ENCODE results near the gene RGP1. TPM values are rescaled to one million over a fixed set of nuclear protein-coding genes. Genes with fewer than 3 reads are reported as not detected.
A peak's percentile ranks its signal among the peaks of the same experiment; 100 is the strongest.

RGP1 gene
- total and polyA plus RNA-seq, 7 experiments from 2014 or later: 8.8 to 28.8 (median 22.4) TPM

DNA sequence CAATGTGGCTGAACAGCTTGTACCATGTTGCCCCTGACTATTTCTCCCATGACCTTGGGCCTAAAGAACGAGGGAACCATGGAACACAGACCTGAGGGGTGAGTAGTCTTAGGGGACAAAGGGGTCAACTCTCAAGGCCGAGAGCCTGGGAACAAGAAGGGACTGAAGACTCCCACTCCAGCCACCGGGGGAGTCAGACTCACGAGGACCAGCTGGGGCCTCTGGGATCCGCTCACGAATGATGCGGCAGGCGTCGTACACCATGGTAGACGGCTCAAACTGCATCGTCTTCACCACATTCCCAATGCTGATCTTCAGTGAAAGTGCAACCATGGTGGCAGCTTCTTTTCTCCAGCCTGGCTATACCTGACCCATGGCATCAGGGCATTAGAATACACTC lies 23.7 kb upstream of the RGP1 start:
- H3K27ac Mint-ChIP-seq: no peak overlapping the region
- H3K36me3 Mint-ChIP-seq: peaks cover 16 to 32% (median 29%) of the 10 kb centered on the region in 5 donors
- POLR2A ChIA-PET: interaction anchor here (0.6 to 1.3 kb wide), 3 partner anchors 26 to 113 kb away, joined by 3 to 5 read pairs (median 4); no protein-coding TSS in a partner anchor

GRCh38 chr9:35726931-35727330 lies 22.2 kb upstream of the RGP1 start:
- peaks cover 0 to 2% (median 0%) of the 10 kb centered on the region in 11 donors for H3K9me3 Mint-ChIP-seq
- peaks cover 0 to 23% (median 8%) of the 10 kb centered on the region in 7 donors for H3K4me1 Mint-ChIP-seq
- H3K4me3 Mint-ChIP-seq: peak overlapping the region in 7 of 10 donors; percentile 34 to 73 (median 61)
- peaks cover 10 to 31% (median 21%) of the 10 kb centered on the region in 5 donors for H3K36me3 Mint-ChIP-seq
- intact Hi-C loops (cut with micrococcal nuclease): no loop called here
- POLR2A ChIA-PET: interaction anchor here (0.7 to 3.3 kb wide), 8 partner anchors 9 to 1088 kb away, joined by 3 to 22 read pairs (median 4); partner anchors contain the start of genes CCDC107, GBA2, RGP1 and RMRP
- peak; percentile 62 for ATAC-seq
- H3K36me3 ChIP-seq (ENCODE audit: control insufficient read depth in 2 of 3, insufficient read depth in 3 of 3, low read length in 3 of 3): peaks cover 19 to 38% (median 30%) of the 10 kb centered on the region in 3 experiments
- H3K9me3 ChIP-seq (ENCODE audit: control insufficient read depth in 2 of 3, low read length in 3 of 3): no peaks in the 10 kb centered on the region
- no peaks in the 10 kb centered on the region for H3K27me3 Mint-ChIP-seq
- H3K27me3 ChIP-seq (ENCODE audit: control insufficient read depth in 2 of 2, insufficient read depth in 2 of 2, low read length in 2 of 2): no peaks in the 10 kb centered on the region
- H3K4me1 ChIP-seq (ENCODE audit: control insufficient read depth in 2 of 2, insufficient read depth in 2 of 2, low read length in 2 of 2): peaks cover 44 to 46% of the 10 kb centered on the region in 2 donors
- H3K27ac Mint-ChIP-seq: peak overlapping the region in 7 of 9 donors; percentile 28 to 92 (median 81)
- H3K27ac ChIP-seq (ENCODE audit: low read depth, low read length): peak overlapping the region; percentile 46
- H3K4me3 ChIP-seq (ENCODE audit: low read length): no peak overlapping the region
- CTCF ChIA-PET: interaction anchor here (1.0 to 6.4 kb wide), 8 partner anchors 10 to 110 kb away, joined by 3 to 50 read pairs (median 5); partner anchors contain the start of genes CCDC107 and RMRP
- DNase-seq: peak in 7 of 9 donors; percentile 37 to 61 (median 52)

More for the DNA sequence above, 23.7 kb upstream of the RGP1 start:
- peaks cover 27 to 53% (median 45%) of the 10 kb centered on the region in 3 experiments for H3K36me3 ChIP-seq (ENCODE audit: control insufficient read depth in 2 of 3, insufficient read depth in 3 of 3, low read length in 3 of 3)
- H3K27ac ChIP-seq (ENCODE audit: low read depth, low read length): no peak overlapping the region
- Mint-ChIP-seq H3K4me3 (no peak overlapping the region), H3K27me3 (no peaks in the 10 kb centered on the region), H3K9me3 (peaks cover 0 to 2% (median 0%) of the 10 kb centered on the region in 11 donors), H3K4me1 (peaks cover 0 to 23% (median 8%) of the 10 kb centered on the region in 7 donors)
- DNase-seq (no peak), ATAC-seq (no peak)
- no peak overlapping the region for H3K4me3 ChIP-seq (ENCODE audit: low read length)
- H3K27me3 ChIP-seq (ENCODE audit: control insufficient read depth in 2 of 2, insufficient read depth in 2 of 2, low read length in 2 of 2): no peaks in the 10 kb centered on the region
- CTCF ChIA-PET: interaction anchor here (0.9 to 1.6 kb wide), 2 partner anchors 13 to 78 kb away, joined by 3 read pairs; no protein-coding TSS in a partner anchor
- H3K9me3 ChIP-seq (ENCODE audit: control insufficient read depth in 2 of 3, low read length in 3 of 3): no peaks in the 10 kb centered on the region
- peaks cover 36% of the 10 kb centered on the region in 2 donors for H3K4me1 ChIP-seq (ENCODE audit: control insufficient read depth in 2 of 2, insufficient read depth in 2 of 2, low read length in 2 of 2)
- intact Hi-C loops (cut with micrococcal nuclease): no loop called here

DNA sequence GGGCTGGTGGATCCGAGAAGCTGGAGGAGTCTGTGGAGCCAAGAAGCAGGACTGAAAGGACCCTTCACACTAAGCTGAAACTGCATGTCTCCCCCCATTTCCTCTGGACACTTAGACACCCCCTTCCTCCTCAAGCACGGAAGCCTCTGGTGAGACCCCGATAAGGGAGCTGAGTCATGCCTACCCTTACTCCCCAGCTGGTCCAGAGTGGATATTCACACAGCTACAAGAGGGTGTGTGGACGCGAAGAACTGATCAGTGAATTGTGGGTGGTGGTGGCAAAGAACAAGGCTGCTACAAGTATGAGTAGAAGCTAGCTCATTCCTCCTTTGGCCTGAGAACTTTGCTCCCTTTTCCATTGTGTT lies 21.4 kb upstream of the RGP1 start:
- Histone ChIP-seq H3K27ac (ENCODE audit: low read depth, low read length) (peak overlapping the region; percentile 46), H3K9me3 (ENCODE audit: control insufficient read depth in 2 of 3, low read length in 3 of 3) (no peaks in the 10 kb centered on the region), H3K4me1 (ENCODE audit: control insufficient read depth in 2 of 2, insufficient read depth in 2 of 2, low read length in 2 of 2) (peaks cover 44 to 47% of the 10 kb centered on the region in 2 donors), H3K36me3 (ENCODE audit: control insufficient read depth in 2 of 3, insufficient read depth in 3 of 3, low read length in 3 of 3) (peaks cover 15 to 34% (median 23%) of the 10 kb centered on the region in 3 experiments), H3K27me3 (ENCODE audit: control insufficient read depth in 2 of 2, insufficient read depth in 2 of 2, low read length in 2 of 2) (no peaks in the 10 kb centered on the region), H3K4me3 (ENCODE audit: low read length) (peak overlapping the region; percentile 14)
- H3K4me1 Mint-ChIP-seq: peaks cover 0 to 20% (median 8%) of the 10 kb centered on the region in 7 donors
- H3K4me3 Mint-ChIP-seq: no peak overlapping the region
- H3K27me3 Mint-ChIP-seq: no peaks in the 10 kb centered on the region
- peaks cover 4 to 26% (median 17%) of the 10 kb centered on the region in 5 donors for H3K36me3 Mint-ChIP-seq
- DNase-seq (no peak), ATAC-seq (no peak)
- peaks cover 0 to 2% (median 0%) of the 10 kb centered on the region in 11 donors for H3K9me3 Mint-ChIP-seq
- POLR2A ChIA-PET: interaction anchor here (0.7 to 3.3 kb wide), 12 partner anchors 12 to 1089 kb away, joined by 3 to 22 read pairs (median 4); partner anchors contain the start of genes CCDC107, GBA2, RGP1 and RMRP
- H3K27ac Mint-ChIP-seq: peak overlapping the region in 1 of 9 donors; percentile 8
- intact Hi-C loops (cut with micrococcal nuclease): loop anchor here in 1 of 2 donors (2.0 kb wide), 1 partner anchor 31 kb away; no protein-coding TSS in a partner anchor
- CTCF ChIA-PET: interaction anchor here (0.6 to 6.4 kb wide), 12 partner anchors 11 to 112 kb away, joined by 3 to 50 read pairs (median 4); partner anchors contain the start of genes CCDC107 and RMRP

- peak in 8 of 9 donors; percentile 25 to 49 (median 42) for DNase-seq
- Histone ChIP-seq H3K4me1 (ENCODE audit: control insufficient read depth in 2 of 2, insufficient read depth in 2 of 2, low read length in 2 of 2) (peaks cover 50 to 53% of the 10 kb centered on the region in 2 donors), H3K27ac (ENCODE audit: low read depth, low read length) (peak overlapping the region; percentile 46), H3K9me3 (ENCODE audit: control insufficient read depth in 2 of 3, low read length in 3 of 3) (no peaks in the 10 kb centered on the region), H3K27me3 (ENCODE audit: control insufficient read depth in 2 of 2, insufficient read depth in 2 of 2, low read length in 2 of 2) (no peaks in the 10 kb centered on the region), H3K36me3 (ENCODE audit: control insufficient read depth in 2 of 3, insufficient read depth in 3 of 3, low read length in 3 of 3) (peaks cover 11 to 27% (median 20%) of the 10 kb centered on the region in 3 experiments), H3K4me3 (ENCODE audit: low read length) (peak overlapping the region; percentile 39)
- intact Hi-C loops (cut with micrococcal nuclease): loop anchor here in 1 of 2 donors (2.0 kb wide), 1 partner anchor 32 kb away; no protein-coding TSS in a partner anchor
- H3K4me1 Mint-ChIP-seq: peaks cover 4 to 25% (median 13%) of the 10 kb centered on the region in 7 donors
- CTCF ChIA-PET: interaction anchor here (1.0 to 6.4 kb wide), 13 partner anchors 10 to 117 kb away, joined by 3 to 50 read pairs (median 6); partner anchors contain the start of genes CCDC107, GBA2, RGP1 and RMRP
- no peak overlapping the region for H3K4me3 Mint-ChIP-seq
- H3K9me3 Mint-ChIP-seq: peaks cover 0 to 2% (median 0%) of the 10 kb centered on the region in 11 donors
- no peaks in the 10 kb centered on the region for H3K27me3 Mint-ChIP-seq
- H3K36me3 Mint-ChIP-seq: peaks cover 4 to 24% (median 14%) of the 10 kb centered on the region in 5 donors
- no peak for ATAC-seq
- no peak overlapping the region for H3K27ac Mint-ChIP-seq
- POLR2A ChIA-PET: interaction anchor here (0.7 to 3.3 kb wide), 21 partner anchors 11 to 1090 kb away, joined by 3 to 22 read pairs (median 3); partner anchors contain the start of genes ARHGEF39, CCDC107, GBA2 and RGP1
Observed at GRCh38 chr9:35728041-35728971, 20.8 kb upstream of the RGP1 start.

- H3K4me3 ChIP-seq (ENCODE audit: low read length): peak overlapping the region; percentile 98
- intact Hi-C loops (cut with micrococcal nuclease): loop anchor here in 1 of 2 donors (1.0 to 2.0 kb wide), 2 partner anchors 32 to 240 kb away; no protein-coding TSS in a partner anchor
- DNase-seq: no peak
Observed at GRCh38 chr9:35729101-35729500, 20.0 kb upstream of the RGP1 start.

More at GRCh38 chr9:35729101-35729500, 20.0 kb upstream of the RGP1 start:
- H3K27me3 Mint-ChIP-seq: no peaks in the 10 kb centered on the region
- ATAC-seq: no peak
- H3K9me3 ChIP-seq (ENCODE audit: control insufficient read depth in 2 of 3, low read length in 3 of 3): no peaks in the 10 kb centered on the region
- H3K36me3 Mint-ChIP-seq: peaks cover 4 to 24% (median 14%) of the 10 kb centered on the region in 5 donors
- peaks cover 5 to 19% (median 12%) of the 10 kb centered on the region in 3 experiments for H3K36me3 ChIP-seq (ENCODE audit: control insufficient read depth in 2 of 3, insufficient read depth in 3 of 3, low read length in 3 of 3)
- peaks cover 7 to 28% (median 18%) of the 10 kb centered on the region in 7 donors for H3K4me1 Mint-ChIP-seq
- H3K27ac ChIP-seq (ENCODE audit: low read depth, low read length): peak overlapping the region; percentile 46
- H3K27ac Mint-ChIP-seq: no peak overlapping the region
- CTCF ChIA-PET: interaction anchor here (1.0 to 6.4 kb wide), 8 partner anchors 20 to 118 kb away, joined by 3 to 50 read pairs (median 6); partner anchors contain the start of genes CCDC107, GBA2, RGP1 and RMRP
- POLR2A ChIA-PET: interaction anchor here (0.5 to 4.4 kb wide), 15 partner anchors 11 to 124 kb away, joined by 3 to 39 read pairs (median 3); partner anchors contain the start of genes ARHGEF39, CCDC107, GBA2 and RGP1
- H3K4me1 ChIP-seq (ENCODE audit: control insufficient read depth in 2 of 2, insufficient read depth in 2 of 2, low read length in 2 of 2): peaks cover 57 to 61% of the 10 kb centered on the region in 2 donors
- no peak overlapping the region for H3K4me3 Mint-ChIP-seq
- no peaks in the 10 kb centered on the region for H3K27me3 ChIP-seq (ENCODE audit: control insufficient read depth in 2 of 2, insufficient read depth in 2 of 2, low read length in 2 of 2)
- H3K9me3 Mint-ChIP-seq: peaks cover 0 to 2% (median 0%) of the 10 kb centered on the region in 11 donors
